ENCODE results near the gene POLR3GL.
"Not testable (repeated sequence)": the region's sequence is repeated elsewhere in the genome, so short reads cannot be mapped to it uniquely, and the experiment has no call there.

The POLR3GL gene

GRCh38 chr1:146020058-146021049 is 55.9 kb downstream of the POLR3GL start:
- DNase-seq (ENCODE audit: low read depth): no peak

DNA sequence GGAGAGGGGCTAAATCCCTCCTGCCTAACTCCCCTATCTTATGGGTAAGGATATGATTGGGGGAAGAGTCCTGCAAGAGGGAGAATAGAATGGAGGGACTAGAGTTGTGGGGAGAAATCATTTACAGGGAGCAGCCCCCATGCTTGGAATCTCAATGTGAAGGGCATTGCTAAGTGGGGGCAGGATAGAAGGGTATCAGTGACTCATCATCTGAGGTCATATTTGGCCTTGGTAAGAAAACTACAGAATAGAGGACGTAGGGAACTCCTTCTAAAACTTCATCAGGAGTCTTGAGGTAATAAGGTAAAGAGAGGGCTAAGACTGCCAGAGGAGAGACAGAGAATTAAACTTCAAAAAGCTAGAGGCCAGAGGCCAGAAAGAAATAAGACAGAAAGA is 56.6 kb downstream of the POLR3GL start:
- DNase-seq (ENCODE audit: low read depth): no peak

GRCh38 chr1:146021622-146022402 is 57.3 kb downstream of the POLR3GL start, which contains the start of gene HJV:
Gene HJV, minus strand, starts transcription at chr1:146021735. Its CDS starts 1,504 bp downstream, at chr1:146020231.
- no peak for DNase-seq (ENCODE audit: low read depth)

GRCh38 chr1:146022403-146023127 is 58.1 kb downstream of the POLR3GL start:
- DNase-seq (ENCODE audit: low read depth): no peak

DNA sequence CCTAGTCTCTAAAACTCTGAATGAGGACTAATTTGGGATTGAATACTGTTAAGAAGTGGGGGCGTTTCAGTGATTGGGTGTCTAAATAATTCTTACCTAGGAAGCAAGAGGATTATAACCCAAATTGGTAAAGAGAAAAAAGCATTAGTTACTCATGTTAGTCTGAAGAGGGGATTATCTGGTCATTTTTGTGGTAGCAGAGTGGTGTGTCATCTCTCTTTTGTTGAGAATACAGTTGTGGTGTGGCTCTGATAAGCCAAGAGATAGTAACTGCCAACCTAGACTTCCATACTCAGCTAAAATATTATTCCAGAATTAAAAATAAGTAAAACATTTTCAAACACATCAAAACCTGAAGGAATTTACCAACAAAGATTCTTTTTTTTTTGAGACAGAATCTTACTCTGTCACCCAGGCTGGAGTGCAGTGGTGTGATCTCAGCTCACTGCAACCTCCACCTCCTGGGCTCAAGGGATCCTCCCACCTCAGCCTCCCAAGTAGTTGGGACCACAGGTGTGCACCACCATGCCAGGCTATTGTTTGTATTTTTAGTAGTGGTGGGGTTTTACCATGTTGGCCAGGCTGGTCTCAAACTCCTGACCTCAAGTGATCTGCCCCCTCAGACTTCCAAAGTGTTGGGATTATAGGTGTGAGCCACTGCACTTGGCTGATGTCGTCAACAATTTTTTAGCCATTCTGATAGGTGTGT is 61.5 kb downstream of the POLR3GL start:
- not testable (repeated sequence) for DNase-seq (ENCODE audit: low read depth)

DNA sequence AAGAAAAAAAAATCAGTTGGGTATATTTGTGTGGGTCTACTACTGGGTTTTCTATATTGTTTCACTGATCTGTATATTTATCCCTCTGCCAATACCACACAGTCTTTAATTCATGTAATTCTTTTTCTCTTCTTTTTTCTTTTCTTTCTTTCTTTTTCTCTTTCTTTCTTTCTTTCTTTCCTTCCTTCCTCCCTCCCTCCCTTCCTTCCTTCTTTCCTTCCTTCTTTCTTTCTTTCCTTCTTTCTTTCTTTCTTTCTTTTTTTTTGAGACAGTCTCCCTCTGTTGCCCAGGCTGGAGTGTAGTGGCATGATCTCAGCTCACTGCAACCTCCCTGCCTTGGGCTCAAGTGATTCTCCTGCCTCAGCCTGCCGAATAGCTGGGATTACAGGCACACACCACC is 62.2 kb downstream of the POLR3GL start:
- DNase-seq (ENCODE audit: low read depth): not testable (repeated sequence)

Data from stimulated activated CD8-positive, alpha-beta memory T cell treated with anti-CD3 and anti-CD28 coated beads, Interleukin-15, amount 100 ng/mL, for 1 hour (primary cell).